GM19467 (cell line): ENCODE measurements around the gene A1CF.
"Not testable (repeated sequence)": the region's sequence is repeated elsewhere in the genome, so short reads cannot be mapped to it uniquely, and the experiment has no call there.

Experiments
- ATAC-seq: cut with Tn5 transposase; IDR thresholded peaks from one replicate; pipeline ENCODE4 v1.9.1; 2021; ENCODE audit warnings: mild to moderate bottlenecking, moderate library complexity; ENCODE audit not compliant: unreplicated experiment

Gene A1CF, protein sequence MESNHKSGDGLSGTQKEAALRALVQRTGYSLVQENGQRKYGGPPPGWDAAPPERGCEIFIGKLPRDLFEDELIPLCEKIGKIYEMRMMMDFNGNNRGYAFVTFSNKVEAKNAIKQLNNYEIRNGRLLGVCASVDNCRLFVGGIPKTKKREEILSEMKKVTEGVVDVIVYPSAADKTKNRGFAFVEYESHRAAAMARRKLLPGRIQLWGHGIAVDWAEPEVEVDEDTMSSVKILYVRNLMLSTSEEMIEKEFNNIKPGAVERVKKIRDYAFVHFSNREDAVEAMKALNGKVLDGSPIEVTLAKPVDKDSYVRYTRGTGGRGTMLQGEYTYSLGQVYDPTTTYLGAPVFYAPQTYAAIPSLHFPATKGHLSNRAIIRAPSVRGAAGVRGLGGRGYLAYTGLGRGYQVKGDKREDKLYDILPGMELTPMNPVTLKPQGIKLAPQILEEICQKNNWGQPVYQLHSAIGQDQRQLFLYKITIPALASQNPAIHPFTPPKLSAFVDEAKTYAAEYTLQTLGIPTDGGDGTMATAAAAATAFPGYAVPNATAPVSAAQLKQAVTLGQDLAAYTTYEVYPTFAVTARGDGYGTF

DNA sequence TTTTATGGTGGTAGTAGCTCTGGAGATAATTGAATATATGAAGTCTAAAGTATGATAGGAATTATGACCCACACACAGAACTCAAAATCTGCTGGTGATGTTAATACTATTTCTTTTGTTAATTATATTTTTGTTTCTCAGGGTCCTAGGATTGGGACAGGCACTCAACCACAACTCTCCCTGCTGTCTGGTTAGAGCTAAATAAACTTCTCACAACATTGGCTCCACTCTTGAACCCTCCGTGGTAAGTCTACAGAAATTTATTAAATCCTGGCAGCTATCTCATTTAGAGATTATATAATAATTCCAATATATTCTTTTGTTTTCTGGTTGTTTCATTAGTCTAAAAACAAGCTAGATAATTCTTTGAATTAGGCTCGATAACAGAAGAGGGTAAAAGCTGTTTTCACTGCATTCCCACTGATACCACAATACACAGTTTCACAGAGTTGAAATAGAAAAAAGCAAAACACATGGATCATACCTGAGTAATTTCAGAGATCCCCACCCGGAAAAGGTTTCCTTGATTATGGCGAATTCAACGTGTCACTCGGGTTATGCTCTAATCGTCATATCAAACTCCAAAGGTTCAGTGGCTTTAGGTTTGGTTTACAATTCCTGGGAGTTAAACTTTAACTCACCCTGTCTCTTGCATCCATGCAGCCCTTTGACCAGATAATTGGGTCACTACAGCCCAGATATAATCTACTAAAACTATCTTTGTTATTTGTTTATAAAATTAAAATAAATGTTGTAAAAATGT lies at the start of gene A1CF:
A1CF (minus strand) TSS at position 531 of the 763 bp plus-strand sequence. CDS start 25,687 bp downstream, outside the sequence.
- ATAC-seq = no peak

DNA sequence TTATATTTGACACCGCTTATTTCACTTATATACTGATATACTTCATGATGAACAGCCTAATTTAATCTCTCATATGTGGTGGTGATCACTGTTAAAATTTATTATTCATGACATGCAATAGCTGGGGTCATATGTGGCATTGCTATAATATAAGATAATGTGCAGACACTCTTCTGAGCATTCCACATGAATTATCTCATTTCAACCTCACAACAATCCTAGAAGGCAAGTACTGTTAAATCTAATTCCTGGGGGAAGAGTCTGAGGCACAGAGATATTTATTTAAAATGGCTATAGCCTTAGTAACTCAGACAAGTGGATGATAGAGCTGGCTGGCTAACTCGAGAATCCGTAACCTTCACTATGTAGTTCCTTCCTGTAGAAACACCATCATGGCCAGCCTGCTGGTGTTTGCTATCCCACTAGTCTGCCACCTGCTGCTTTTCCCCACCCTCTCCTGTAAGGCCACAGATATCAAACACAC lies 46.6 kb upstream of the A1CF start:
- no peak for ATAC-seq

DNA sequence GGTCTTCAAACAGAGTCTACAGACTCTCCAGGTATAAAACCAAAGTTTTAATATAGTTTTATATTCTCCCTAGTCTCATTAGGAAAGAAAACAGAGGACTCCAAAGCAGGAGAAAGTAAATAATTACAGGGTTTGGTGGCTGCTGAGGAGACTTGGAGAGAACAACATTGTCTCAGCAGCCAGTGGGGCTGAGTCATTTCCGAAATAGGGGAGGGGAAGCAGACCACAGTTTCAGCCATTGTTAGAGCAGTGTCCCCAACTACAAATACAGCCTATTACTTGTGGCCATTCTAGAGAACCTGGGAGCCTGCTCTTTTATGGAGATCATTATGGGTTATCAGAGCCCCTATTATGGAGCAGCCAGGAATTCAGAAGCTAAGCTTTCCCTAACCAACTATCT lies 44.2 kb upstream of the A1CF start:
- no peak for ATAC-seq

DNA sequence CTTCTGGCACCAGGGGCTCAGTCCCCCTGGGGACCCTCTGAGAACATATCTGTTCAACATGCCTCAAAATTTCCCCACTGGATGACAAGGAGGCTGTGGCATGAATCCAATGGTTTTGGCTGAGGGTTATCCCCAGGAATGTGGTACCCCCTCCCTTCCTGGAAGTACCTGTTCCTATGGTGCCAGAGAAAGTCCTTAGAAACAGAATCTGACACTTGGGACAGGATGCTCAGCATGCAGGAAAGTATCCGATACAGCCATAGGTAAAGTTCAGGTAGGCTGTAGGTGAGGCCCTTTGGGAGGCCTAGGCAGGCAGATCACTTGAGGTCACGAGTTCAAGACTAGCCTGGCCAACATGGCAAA lies 42.7 kb upstream of the A1CF start:
- no peak for ATAC-seq

DNA sequence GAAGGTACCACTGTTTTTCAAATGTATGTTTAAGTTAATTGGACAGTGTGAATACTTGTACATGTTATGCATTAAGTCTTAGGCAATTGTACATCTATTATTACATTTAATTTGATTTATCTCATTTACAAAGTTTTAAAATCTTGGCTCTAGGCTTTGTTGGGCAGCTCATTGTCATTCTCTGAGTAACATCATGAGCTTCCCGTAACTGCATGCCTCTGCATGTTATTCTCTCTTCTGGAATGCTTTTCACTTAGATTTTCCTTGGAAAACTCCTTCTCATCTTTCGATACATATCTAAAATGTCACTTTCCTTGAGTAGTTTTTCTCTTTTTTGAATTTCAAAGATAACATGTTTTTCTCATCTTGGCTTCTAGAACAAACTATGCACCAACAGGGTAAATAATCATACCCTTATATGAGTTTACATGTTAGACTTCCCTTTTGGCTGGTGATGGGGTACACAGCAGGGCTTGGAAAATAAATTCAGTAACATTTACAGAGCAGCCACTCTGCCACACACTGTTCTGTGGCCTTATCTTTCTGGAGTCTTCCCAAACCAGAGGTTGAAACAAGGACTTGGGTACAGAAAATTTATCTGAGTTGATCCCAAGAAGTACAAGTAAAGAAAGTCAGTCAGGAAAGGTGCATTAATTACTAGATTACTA lies 42.2 kb upstream of the A1CF start:
- no peak for ATAC-seq

DNA sequence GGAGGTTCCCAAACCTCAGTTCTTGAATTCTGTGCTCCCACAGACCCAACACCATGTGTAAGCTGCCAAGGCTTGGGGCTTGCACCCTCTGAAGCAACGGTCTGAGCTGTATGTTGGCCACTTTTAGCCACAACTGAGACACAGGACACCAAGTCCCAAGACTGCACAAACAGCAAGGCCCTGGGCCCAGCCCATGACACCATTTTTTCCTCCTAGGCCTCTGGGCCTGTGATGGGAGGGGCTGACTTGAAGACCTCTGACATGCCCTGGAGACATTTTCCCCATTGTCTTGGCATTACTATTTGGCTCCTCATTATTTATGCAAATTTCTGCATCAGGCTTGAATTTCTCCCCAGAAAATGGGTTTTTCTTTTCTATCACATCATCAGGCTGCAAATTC lies 38.0 kb upstream of the A1CF start:
- ATAC-seq = not testable (repeated sequence)

DNA sequence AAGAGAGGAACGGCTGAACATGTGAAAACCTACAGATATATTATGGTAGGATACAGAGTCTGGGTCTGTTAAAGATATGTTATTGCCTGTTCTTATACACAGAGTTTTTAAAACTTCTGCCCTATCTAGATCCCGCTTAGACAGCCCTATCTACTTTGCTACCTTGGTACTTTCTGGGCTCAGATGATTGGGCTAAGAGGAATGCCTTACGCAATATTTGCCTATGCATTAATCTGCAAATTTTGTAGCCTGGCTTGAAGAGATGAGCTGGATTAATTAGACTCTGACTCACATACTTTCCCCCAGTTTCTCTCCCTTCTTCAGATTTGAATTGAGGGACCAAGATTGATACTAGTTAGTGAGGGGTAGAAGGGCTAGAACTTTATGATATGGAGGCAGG lies 33.6 kb upstream of the A1CF start:
- ATAC-seq = no peak

DNA sequence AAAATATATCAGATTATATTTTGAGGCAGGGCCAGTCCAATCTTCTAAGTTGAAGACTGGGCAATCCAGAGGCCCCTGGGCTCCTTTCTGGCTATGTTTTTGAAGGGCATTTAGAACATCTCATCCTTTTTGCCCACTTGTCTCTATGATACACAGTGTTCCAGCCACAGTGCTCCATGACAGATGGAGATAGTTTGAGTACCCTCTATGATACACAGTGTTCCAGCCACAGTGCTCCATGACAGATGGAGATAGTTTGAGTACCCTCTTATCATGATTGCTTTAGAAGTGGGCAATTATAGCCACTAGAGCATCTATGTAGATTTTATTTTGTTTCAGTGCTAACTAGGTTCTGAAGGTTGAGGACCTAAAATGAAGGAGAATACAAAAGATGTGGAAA lies 33.1 kb upstream of the A1CF start:
- no peak for ATAC-seq

DNA sequence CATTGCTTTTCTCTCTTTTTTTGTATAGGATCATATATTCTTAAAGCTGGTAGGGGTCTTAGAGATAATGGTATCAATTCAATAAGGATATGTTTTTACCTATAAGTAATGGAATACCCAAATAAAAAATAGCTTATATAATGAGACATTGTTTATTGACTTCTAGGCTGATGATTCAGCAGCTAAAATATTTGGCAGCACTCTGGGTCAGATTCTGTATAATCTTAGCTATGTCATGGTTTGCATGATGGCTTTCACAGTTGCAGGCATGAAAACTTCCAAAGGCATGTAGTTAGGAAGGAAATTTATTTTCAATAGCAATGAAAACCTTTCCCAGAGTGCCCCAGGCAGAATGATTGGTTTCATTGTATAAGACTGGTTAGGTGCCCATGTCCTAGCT lies 32.1 kb upstream of the A1CF start:
- ATAC-seq = no peak

DNA sequence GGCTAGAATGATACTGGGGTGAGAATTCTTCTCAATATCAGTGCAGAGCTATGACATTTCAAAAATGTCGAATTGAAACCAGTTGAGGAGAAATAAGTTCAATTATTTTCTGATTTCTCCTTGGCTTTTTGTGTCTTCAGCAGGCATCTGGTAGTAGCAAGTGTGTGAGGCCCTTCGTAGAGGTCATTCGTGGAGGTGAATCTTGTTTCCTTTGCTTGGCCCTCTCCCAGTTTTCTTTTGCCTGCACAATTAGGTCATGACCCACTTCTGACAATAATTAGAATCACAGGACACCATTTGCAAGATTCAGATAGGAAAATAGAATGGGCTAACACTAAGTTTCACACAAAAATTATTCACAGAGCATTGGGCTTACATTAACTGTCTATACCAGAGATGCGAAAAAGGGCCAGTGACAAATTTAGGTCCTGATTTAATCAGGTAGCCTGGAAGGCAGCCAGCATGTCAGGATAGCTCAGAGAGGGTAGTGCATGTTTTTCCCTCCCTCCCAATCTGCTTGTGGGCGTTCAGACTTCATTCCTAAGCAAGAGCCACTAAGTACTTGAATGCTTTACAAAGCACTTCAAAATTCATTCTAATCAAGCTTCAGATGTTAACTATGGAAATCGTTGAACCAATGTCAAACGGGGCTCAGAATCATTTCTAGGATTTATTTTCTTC lies 24.0 kb upstream of the A1CF start:
- ATAC-seq = no peak

DNA sequence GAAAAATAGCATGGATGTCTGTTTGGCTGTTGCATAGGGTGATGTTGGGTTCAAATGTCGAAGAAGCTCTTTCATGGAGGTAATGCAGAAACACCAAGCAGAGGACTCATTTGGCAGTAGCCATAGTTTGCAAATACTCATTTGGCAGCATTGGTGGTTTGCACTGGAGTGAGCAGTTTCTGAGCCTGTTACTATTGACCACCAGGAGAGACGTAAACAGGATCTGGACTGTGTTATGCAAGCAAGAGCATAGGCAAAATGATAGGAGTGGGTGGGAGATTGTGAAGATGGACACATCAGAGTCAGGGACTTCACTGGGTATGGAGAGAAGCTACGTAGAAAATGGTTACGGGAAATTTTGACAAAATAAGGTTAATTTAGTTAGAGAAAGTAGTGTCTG lies 22.9 kb upstream of the A1CF start:
- ATAC-seq = no peak

DNA sequence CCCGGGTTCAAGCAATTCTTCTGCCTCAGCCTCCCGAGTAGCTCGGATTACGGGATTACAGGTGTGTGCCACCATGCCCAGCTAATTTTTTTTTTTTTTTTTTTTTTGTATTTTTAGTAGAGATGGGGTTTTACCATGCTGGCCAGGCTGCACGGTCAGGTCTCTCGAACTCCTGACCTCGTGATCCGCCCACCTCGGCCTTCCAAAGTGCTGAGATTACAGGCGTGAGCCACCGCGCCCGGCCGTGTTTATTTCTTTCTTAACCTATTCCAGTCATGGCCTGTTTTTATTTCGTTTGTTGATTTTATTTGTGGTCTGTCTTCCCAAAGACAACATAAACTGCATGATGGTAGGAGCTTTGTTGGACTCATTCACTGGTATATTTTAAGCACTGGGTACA lies 20.4 kb upstream of the A1CF start:
- not testable (repeated sequence) for ATAC-seq

DNA sequence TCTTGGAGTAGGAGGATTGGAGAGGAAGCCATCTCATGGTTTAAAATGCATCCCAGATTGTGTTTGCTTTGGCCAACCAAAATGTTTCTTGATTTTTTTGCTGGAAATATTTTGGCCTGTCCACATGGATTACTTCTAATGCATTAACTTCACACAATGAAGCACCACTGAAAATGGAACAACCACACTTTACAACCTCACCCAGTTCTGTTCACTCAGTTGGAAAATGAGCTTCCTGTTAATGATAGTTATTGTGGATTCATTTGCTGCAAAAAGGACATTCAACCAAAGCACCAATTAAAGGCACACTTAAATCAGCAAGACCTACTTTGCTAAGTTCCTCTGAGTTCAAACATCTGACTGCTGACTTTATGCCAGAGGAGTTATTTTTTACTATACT lies 11.3 kb upstream of the A1CF start:
- no peak for ATAC-seq

DNA sequence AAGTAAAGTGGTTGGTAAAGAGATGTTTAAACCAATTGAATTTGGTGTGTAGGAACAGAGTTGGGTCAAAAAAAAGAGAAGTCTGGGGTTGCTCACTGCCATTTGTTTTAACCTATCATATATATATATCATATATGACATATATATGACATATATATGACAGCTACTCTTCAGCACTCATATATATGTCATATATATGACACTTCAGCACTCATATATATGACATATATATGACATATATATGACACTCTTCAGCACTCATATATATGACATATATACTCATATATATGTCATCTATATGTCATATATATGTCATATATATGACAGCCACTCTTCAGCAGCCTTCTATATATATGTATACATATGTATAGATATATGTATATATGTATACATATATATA lies 8.9 kb upstream of the A1CF start:
- ATAC-seq = no peak

DNA sequence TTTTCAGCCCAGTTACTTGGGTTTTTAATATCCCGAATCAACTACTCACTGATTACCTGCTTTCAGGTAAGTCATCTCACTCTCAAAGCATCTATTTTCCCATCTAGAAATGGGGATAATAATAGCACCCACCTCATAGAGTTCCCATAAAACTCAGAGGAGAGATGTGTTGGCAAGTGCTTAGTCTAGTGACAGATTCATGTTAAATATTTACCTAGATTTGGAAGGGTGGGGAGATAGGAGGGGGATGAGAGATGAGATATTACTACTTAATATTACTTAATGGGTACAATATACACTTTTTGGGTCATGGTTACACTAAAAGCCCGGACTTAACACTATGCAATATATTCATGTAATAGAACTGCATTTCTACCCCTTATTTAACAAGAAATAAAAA lies 7.0 kb upstream of the A1CF start:
- no peak for ATAC-seq

DNA sequence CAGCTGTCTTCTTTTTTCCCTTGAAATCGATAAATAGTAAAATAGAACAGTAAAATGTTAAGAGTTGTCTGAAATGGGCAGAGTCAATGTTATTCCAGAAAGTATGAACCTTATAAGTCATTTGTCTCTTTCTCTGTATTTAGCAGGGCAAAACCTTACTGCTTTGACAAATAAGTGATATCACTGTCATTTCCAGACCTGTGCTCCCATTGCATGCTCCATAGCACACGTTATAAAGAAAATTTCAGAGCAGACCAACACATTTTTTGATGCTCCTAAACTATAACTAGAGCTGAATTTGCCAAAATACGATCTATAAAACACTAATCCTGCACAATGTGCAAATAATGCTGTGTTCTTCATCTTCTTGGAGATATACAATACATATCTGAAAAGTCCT lies 1.1 kb downstream of the A1CF start:
- no peak for ATAC-seq

DNA sequence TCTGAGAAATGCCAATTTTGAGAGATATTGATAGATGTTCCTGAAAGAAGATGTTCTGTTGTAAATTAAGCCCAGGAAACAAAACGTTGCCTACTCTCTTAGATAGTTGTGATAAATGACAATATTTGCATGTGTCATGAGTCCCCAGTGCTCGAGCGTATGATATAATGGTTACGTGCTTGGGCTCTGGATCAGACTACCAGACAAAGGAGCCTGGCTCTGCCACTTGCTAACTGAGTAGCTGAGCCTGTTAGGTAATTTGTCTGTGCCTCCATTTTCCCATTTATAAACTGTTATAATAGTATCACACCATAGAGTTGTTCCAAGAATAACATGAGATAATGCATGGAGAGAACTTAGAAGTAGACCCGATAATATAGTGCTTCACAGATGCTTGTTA lies 1.8 kb downstream of the A1CF start:
- ATAC-seq = no peak

DNA sequence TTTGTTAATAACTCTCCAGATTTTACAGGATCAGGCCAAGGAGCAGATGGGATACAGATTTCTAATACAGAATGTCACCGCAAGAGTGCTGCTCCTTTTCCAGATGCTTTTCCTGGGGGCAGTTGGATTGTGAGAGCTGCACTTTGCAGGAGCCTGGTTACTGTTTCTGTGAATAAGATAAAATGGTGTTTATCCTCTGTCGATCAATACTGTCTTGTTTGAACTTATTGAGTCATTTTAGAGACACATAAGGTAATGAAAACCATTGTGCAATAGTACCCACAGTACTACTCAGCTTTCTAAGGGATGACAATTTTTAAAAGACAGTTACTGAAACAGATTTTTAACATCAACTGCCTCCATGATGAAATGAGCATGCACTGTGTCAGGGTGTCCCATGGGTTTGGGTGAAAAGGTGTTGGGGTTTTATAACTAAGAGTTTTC lies 2.9 kb downstream of the A1CF start:
- ATAC-seq = no peak

DNA sequence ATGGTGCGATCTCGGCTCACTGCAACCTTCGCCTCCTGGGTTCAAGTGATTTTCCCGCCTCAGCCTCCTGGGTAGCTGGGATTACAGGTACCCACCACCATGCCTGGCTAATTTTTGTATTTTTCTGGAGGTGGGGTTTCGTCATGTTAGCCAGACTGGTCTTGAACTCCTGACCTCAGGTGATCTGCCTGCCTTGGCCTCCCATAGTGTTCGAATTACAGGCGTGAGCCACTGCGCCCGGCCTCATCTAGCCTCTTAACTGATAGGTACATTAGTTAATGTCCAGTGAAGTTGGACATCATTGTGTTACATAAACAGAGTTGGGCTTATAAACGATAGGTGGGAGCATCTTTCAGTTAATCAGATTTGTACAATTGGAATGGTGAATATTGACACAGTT lies 4.4 kb downstream of the A1CF start:
- ATAC-seq = not testable (repeated sequence)

DNA sequence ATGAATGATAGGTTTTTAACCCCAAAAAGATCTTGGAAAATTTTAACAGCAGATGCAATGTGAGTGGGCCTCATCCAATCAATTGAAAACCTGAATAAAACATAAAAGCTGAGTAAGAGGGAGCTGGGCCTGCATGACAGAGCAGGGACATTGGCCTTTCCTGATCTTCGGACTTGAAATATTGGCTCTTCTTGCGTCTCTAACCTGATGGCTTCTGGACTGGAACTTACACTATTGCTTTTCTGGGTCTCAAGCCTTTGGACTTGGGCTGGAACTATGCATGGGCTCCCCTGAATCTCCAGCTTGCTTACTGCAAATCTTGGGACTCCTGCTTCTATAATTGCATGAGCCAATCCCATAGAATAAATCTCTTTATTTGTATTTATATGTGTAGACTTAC lies 9.0 kb downstream of the A1CF start:
- no peak for ATAC-seq

DNA sequence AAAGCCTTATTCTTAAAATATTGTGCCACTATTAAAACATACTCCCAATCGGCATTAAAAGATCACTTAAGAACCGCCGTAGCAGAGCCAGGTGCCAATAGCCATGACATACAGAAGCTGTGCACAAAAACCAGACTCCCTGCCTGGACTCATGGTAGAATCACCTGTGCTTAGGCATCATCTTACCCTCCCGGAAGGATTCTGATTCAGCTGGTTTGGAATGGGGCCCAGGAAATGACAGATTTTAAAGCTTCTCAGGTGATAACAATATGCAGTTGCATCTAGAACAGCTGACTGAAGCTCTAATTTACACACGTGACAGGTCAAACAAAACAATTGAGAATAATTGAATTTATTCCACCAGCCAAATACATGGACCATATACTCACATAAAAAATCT lies 10.7 kb downstream of the A1CF start:
- ATAC-seq = no peak
